IPS-20b (cell line): ENCODE data around the gene NUDT5.

Experiments
- H3K27ac ChIP-seq: one replicate; pipeline ENCODE4 v1.5.1; 2013; ENCODE audit warnings: low read length
- H3K27me3 ChIP-seq: 2 replicates; pipeline ENCODE4 v1.6.1; 2013; ENCODE audit warnings: mild to moderate bottlenecking, low read length, inconsistent platforms; ENCODE audit not compliant: insufficient read depth
- H3K36me3 ChIP-seq: 2 replicates; pipeline ENCODE4 v1.6.1; 2013; ENCODE audit warnings: low read depth, mild to moderate bottlenecking, inconsistent platforms, low read length, moderate library complexity; ENCODE audit not compliant: insufficient read depth
- H3K4me1 ChIP-seq: 2 replicates; pipeline ENCODE4 v1.6.1; 2013; ENCODE audit warnings: mild to moderate bottlenecking, control low read depth, inconsistent platforms, low read length, moderate library complexity; ENCODE audit not compliant: insufficient read depth
- H3K4me3 ChIP-seq: 2 replicates; pipeline ENCODE4 v1.5.1; 2013; ENCODE audit warnings: mild to moderate bottlenecking, low read length, inconsistent platforms
- H3K9ac ChIP-seq: 2 replicates; pipeline ENCODE4 v1.6.1; 2013; ENCODE audit warnings: low read depth, mild to moderate bottlenecking, inconsistent platforms, low read length, moderate library complexity
- H3K9me3 ChIP-seq: 2 replicates; pipeline ENCODE4 v1.6.1; 2013; ENCODE audit warnings: mild to moderate bottlenecking, low read depth, low read length, inconsistent platforms; ENCODE audit not compliant: insufficient read depth

Gene NUDT5

GRCh38 chr10:12225444-12225843 is 29.8 kb upstream of the NUDT5 start:
- H3K4me1 ChIP-seq, result no peaks in the 10 kb centered on the region
- H3K4me3 ChIP-seq, result no peak overlapping the region
- no peaks in the 10 kb centered on the region for H3K27me3 ChIP-seq
- H3K27ac ChIP-seq, result no peak overlapping the region
- H3K9ac ChIP-seq, result no peak overlapping the region
- H3K9me3 ChIP-seq, result no peaks in the 10 kb centered on the region; the same call in 1 of the 2 replicates
- peaks cover 61% of the 10 kb centered on the region for H3K36me3 ChIP-seq

GRCh38 chr10:12221323-12222298 is 25.9 kb upstream of the NUDT5 start:
- Histone ChIP-seq H3K9me3 (no peaks in the 10 kb centered on the region; the same call in 1 of the 2 replicates), H3K9ac (no peak overlapping the region), H3K4me1 (no peaks in the 10 kb centered on the region), H3K27me3 (no peaks in the 10 kb centered on the region), H3K36me3 (peaks cover 74% of the 10 kb centered on the region), H3K4me3 (no peak overlapping the region), H3K27ac (no peak overlapping the region)

- Histone ChIP-seq H3K27me3 (no peaks in the 10 kb centered on the region), H3K9ac (no peak overlapping the region), H3K36me3 (peaks cover 75% of the 10 kb centered on the region), H3K9me3 (no peaks in the 10 kb centered on the region), H3K27ac (no peak overlapping the region), H3K4me3 (no peak overlapping the region), H3K4me1 (no peaks in the 10 kb centered on the region)
Measured at GRCh38 chr10:12218991-12219390, 23.3 kb upstream of the NUDT5 start.

GRCh38 chr10:12214763-12215218 is 19.1 kb upstream of the NUDT5 start:
- no peak overlapping the region for H3K9ac ChIP-seq
- H3K4me3 ChIP-seq, result no peak overlapping the region

GRCh38 chr10:12214093-12214492 is 18.4 kb upstream of the NUDT5 start:
- Histone ChIP-seq H3K4me1 (no peaks in the 10 kb centered on the region), H3K9me3 (no peaks in the 10 kb centered on the region), H3K27ac (no peak overlapping the region), H3K36me3 (peaks cover 82% of the 10 kb centered on the region), H3K9ac (no peak overlapping the region), H3K27me3 (no peaks in the 10 kb centered on the region), H3K4me3 (no peak overlapping the region)

More at GRCh38 chr10:12214763-12215218, 19.1 kb upstream of the NUDT5 start:
- no peak overlapping the region for H3K27ac ChIP-seq
- no peaks in the 10 kb centered on the region for H3K4me1 ChIP-seq
- no peaks in the 10 kb centered on the region for H3K9me3 ChIP-seq
- H3K36me3 ChIP-seq, result peaks cover 83% of the 10 kb centered on the region
- H3K27me3 ChIP-seq, result no peaks in the 10 kb centered on the region

- Histone ChIP-seq H3K4me1 (no peaks in the 10 kb centered on the region), H3K36me3 (peaks cover 82% of the 10 kb centered on the region), H3K27me3 (no peaks in the 10 kb centered on the region), H3K27ac (no peak overlapping the region), H3K9me3 (no peaks in the 10 kb centered on the region), H3K9ac (no peak overlapping the region), H3K4me3 (no peak overlapping the region)
Measured at GRCh38 chr10:12213621-12214020, 17.9 kb upstream of the NUDT5 start.

GRCh38 chr10:12212454-12212853 is 16.8 kb upstream of the NUDT5 start:
- Histone ChIP-seq H3K4me1 (no peaks in the 10 kb centered on the region), H3K4me3 (no peak overlapping the region), H3K27me3 (no peaks in the 10 kb centered on the region), H3K9me3 (no peaks in the 10 kb centered on the region), H3K9ac (no peak overlapping the region), H3K36me3 (peaks cover 85% of the 10 kb centered on the region), H3K27ac (no peak overlapping the region)

GRCh38 chr10:12208460-12208859 is 12.8 kb upstream of the NUDT5 start:
- Histone ChIP-seq H3K36me3 (peaks cover 87% of the 10 kb centered on the region), H3K4me1 (no peaks in the 10 kb centered on the region), H3K9me3 (no peaks in the 10 kb centered on the region), H3K9ac (no peak overlapping the region), H3K27ac (no peak overlapping the region), H3K4me3 (no peak overlapping the region), H3K27me3 (no peaks in the 10 kb centered on the region)

- Histone ChIP-seq H3K27ac (no peak overlapping the region), H3K9me3 (no peaks in the 10 kb centered on the region), H3K4me3 (no peak overlapping the region), H3K9ac (no peak overlapping the region), H3K4me1 (no peaks in the 10 kb centered on the region), H3K27me3 (no peaks in the 10 kb centered on the region), H3K36me3 (peaks cover 87% of the 10 kb centered on the region)
Measured at GRCh38 chr10:12207114-12207513, 11.4 kb upstream of the NUDT5 start.

- Histone ChIP-seq H3K36me3 (peaks cover 84% of the 10 kb centered on the region), H3K27me3 (no peaks in the 10 kb centered on the region)
Measured at GRCh38 chr10:12205082-12205481, 9.4 kb upstream of the NUDT5 start.

GRCh38 chr10:12202226-12202625 is 6.5 kb upstream of the NUDT5 start:
- Histone ChIP-seq H3K27me3 (no peaks in the 10 kb centered on the region), H3K4me3 (no peak overlapping the region), H3K9me3 (no peaks in the 10 kb centered on the region), H3K4me1 (no peaks in the 10 kb centered on the region), H3K36me3 (peaks cover 76% of the 10 kb centered on the region), H3K27ac (no peak overlapping the region), H3K9ac (no peak overlapping the region)

More at GRCh38 chr10:12205082-12205481, 9.4 kb upstream of the NUDT5 start:
- no peak overlapping the region for H3K9ac ChIP-seq
- no peak overlapping the region for H3K4me3 ChIP-seq
- no peaks in the 10 kb centered on the region for H3K9me3 ChIP-seq
- H3K27ac ChIP-seq, result no peak overlapping the region
- H3K4me1 ChIP-seq, result no peaks in the 10 kb centered on the region

- Histone ChIP-seq H3K9ac (no peak overlapping the region), H3K36me3 (peaks cover 73% of the 10 kb centered on the region)
Measured at GRCh38 chr10:12201543-12201942, 5.9 kb upstream of the NUDT5 start.

More at GRCh38 chr10:12201543-12201942, 5.9 kb upstream of the NUDT5 start:
- no peaks in the 10 kb centered on the region for H3K4me1 ChIP-seq
- H3K9me3 ChIP-seq, result no peaks in the 10 kb centered on the region
- no peaks in the 10 kb centered on the region for H3K27me3 ChIP-seq
- no peak overlapping the region for H3K27ac ChIP-seq
- H3K4me3 ChIP-seq, result no peak overlapping the region
